Hepatocyte (in vitro differentiated cells): Measurements from ENCODE around the gene MRPL32.

Source experiments
- CTCF ChIP-seq: fragments of 200-600 bp; sonication (generic); IDR thresholded peaks from 2 replicates; pipeline ENCODE4 v1.5.1; 2016; ENCODE audit warnings: antibody characterized with exemption, mild to moderate bottlenecking; ENCODE audit not compliant: poor library complexity
- EZH2phosphoT487 ChIP-seq: fragments of 200-600 bp; sonication (generic); IDR thresholded peaks from one replicate; pipeline ENCODE4 v1.6.1; 2018; ENCODE audit warnings: antibody characterized with exemption, mild to moderate bottlenecking, low read depth, moderate library complexity; ENCODE audit not compliant: unreplicated experiment, severe bottlenecking

- TF ChIP-seq CTCF (no peak), EZH2phosphoT487 (no peak)
Measured at GRCh38 chr7:42914421-42915045, 17.6 kb upstream of the MRPL32 start.
